Peyer's patch (tissue), 4 donors: ENCODE results near the gene CST4. TPM values are rescaled to one million over a fixed set of nuclear protein-coding genes. Genes with fewer than 3 reads are reported as not detected.
"Not testable (repeated sequence)": the region's sequence is repeated elsewhere in the genome, so short reads cannot be mapped to it uniquely, and the experiment has no call there.

Experiments
- DNase-seq, 3 donors: peaks; one replicate each; pipeline ENCODE4 v3.0.0-alpha.2; 2017 to 2019
- H3K27ac ChIP-seq, 4 donors: fragments of 200-600 bp; sonication (generic); one replicate each; pipeline ENCODE4 v1.5.1; 2016 to 2019
- H3K27me3 ChIP-seq, 2 donors: fragments of 200-600 bp; sonication (generic); one replicate each; pipeline ENCODE4 v1.5.1; 2019
- H3K36me3 ChIP-seq, 3 donors: fragments of 200-600 bp; sonication (generic); one replicate each; pipeline ENCODE4 v1.5.1; 2016 to 2019
- H3K4me1 ChIP-seq, 4 donors: fragments of 200-600 bp; sonication (generic); one replicate each; pipeline ENCODE4 v1.5.1; 2016 to 2019
- H3K4me3 ChIP-seq, 4 donors: fragments of 200-600 bp; sonication (generic); 1 replicate in 3 of 4; 2 replicates in 1 of 4; pipeline ENCODE4 v1.5.1; 2016 to 2019; ENCODE audit warnings: mild to moderate bottlenecking in 1 of 4
- H3K9me3 ChIP-seq, 4 donors: fragments of 200-600 bp; sonication (generic); one replicate each; pipeline ENCODE4 v1.5.1; 2016 to 2019; ENCODE audit warnings: mild to moderate bottlenecking in 1 of 4
- CTCF ChIP-seq, 6 experiments: fragments of 450-650 bp in 4 of 6; fragments of 200-600 bp in 2 of 6; sonication (generic) in 1 of 6; IDR thresholded peaks; one replicate each; pipeline ENCODE4 v1.5.1; 2017 to 2019; ENCODE audit warnings: antibody characterized with exemption in 6 of 6, mild to moderate bottlenecking in 3 of 6, moderate library complexity in 1 of 6
- POLR2A ChIP-seq, 2 donors: fragments of 450-650 bp; IDR thresholded peaks; one replicate each; pipeline ENCODE4 v1.5.1; 2017; ENCODE audit warnings: antibody characterized with exemption in 2 of 2, mild to moderate bottlenecking in 2 of 2, moderate library complexity in 2 of 2
- total RNA-seq, 4 donors: library from RNA; depleted of rRNA; stranded (reverse); fragments of >200 nt; gene quantifications; one replicate each; pipeline ENCODE4 v1.1.0, GENCODE V29; 2016

Gene CST4
- total RNA-seq, 4 donors from 2014 or later: not detected

GRCh38 chr20:23687986-23688385 is 852 bp downstream of the CST4 start:
- DNase-seq: no peak
- Histone ChIP-seq H3K4me3 (no peak overlapping the region), H3K9me3 (no peaks in the 10 kb centered on the region), H3K36me3 (no peaks in the 10 kb centered on the region), H3K27me3 (no peaks in the 10 kb centered on the region), H3K27ac (no peak overlapping the region), H3K4me1 (no peaks in the 10 kb centered on the region)
- TF ChIP-seq CTCF (IDR thresholded peaks at IDR 0.05) (no peak), POLR2A (IDR thresholded peaks at IDR 0.05) (no peak)

- Histone ChIP-seq H3K27ac (no peak overlapping the region), H3K36me3 (no peaks in the 10 kb centered on the region), H3K9me3 (no peaks in the 10 kb centered on the region), H3K4me1 (no peaks in the 10 kb centered on the region), H3K27me3 (no peaks in the 10 kb centered on the region), H3K4me3 (no peak overlapping the region)
- TF ChIP-seq CTCF (IDR thresholded peaks at IDR 0.05) (no peak), POLR2A (IDR thresholded peaks at IDR 0.05) (no peak)
- DNase-seq: no peak
Observed at GRCh38 chr20:23686046-23686750, 2.6 kb downstream of the CST4 start.

GRCh38 chr20:23685529-23685896 is 3.3 kb downstream of the CST4 start:
- DNase-seq, H3K4me1 ChIP-seq, H3K27me3 ChIP-seq, H3K9me3 ChIP-seq, H3K27ac ChIP-seq, H3K36me3 ChIP-seq, H3K4me3 ChIP-seq: not testable (repeated sequence)

GRCh38 chr20:23684261-23684660 is 4.6 kb downstream of the CST4 start:
- Histone ChIP-seq H3K4me1 (no peaks in the 10 kb centered on the region), H3K4me3 (no peak overlapping the region), H3K9me3 (no peaks in the 10 kb centered on the region), H3K27ac (no peak overlapping the region), H3K27me3 (no peaks in the 10 kb centered on the region), H3K36me3 (no peaks in the 10 kb centered on the region)
- no peak for TF ChIP-seq CTCF (IDR thresholded peaks at IDR 0.05)
- TF ChIP-seq POLR2A (IDR thresholded peaks at IDR 0.05): no peak
- DNase-seq: no peak

- H3K27me3 ChIP-seq: no peaks in the 10 kb centered on the region
- no peak overlapping the region for H3K27ac ChIP-seq
- H3K4me3 ChIP-seq: no peak overlapping the region
- no peak for DNase-seq
- H3K9me3 ChIP-seq: no peaks in the 10 kb centered on the region
- TF ChIP-seq POLR2A (IDR thresholded peaks at IDR 0.05) (no peak), CTCF (IDR thresholded peaks at IDR 0.05) (no peak)
- no peaks in the 10 kb centered on the region for H3K36me3 ChIP-seq
- no peaks in the 10 kb centered on the region for H3K4me1 ChIP-seq
Observed at GRCh38 chr20:23683807-23684206, 5.0 kb downstream of the CST4 start.

- TF ChIP-seq POLR2A (IDR thresholded peaks at IDR 0.05): no peak
- no peak for TF ChIP-seq CTCF (IDR thresholded peaks at IDR 0.05)
- no peak for DNase-seq
- no peak overlapping the region for H3K4me3 ChIP-seq
- no peaks in the 10 kb centered on the region for H3K27me3 ChIP-seq
- no peaks in the 10 kb centered on the region for H3K36me3 ChIP-seq
- no peaks in the 10 kb centered on the region for H3K4me1 ChIP-seq
- no peaks in the 10 kb centered on the region for H3K9me3 ChIP-seq
- H3K27ac ChIP-seq: no peak overlapping the region
Observed at GRCh38 chr20:23683281-23683680, 5.6 kb downstream of the CST4 start.
